PC-9 (cell line): ENCODE data around the gene PSRC1.

Source experiments
- CTCF ChIP-seq: fragments of 200-600 bp; sonication (generic); conservative IDR thresholded peaks from 2 replicates; pipeline ENCODE4 v1.6.1; 2017; ENCODE audit warnings: mixed run types, antibody characterized with exemption, mild to moderate bottlenecking, moderate library complexity
- EZH2 ChIP-seq: fragments of 200-600 bp; sonication (generic); IDR thresholded peaks from 2 replicates; pipeline ENCODE4 v1.8.0; 2017; ENCODE audit warnings: antibody characterized with exemption, low read depth

- TF ChIP-seq CTCF (no peak), EZH2 (no peak)
Measured at GRCh38 chr1:109296782-109297181, 13.8 kb upstream of the PSRC1 start.
